Cardiac muscle cell (in vitro differentiated cells and primary cell): ENCODE data around the gene ZDHHC20. TPM values are rescaled to one million over a fixed set of nuclear protein-coding genes. Genes with fewer than 3 reads are reported as not detected.

Experiments used
- DNase-seq, 2 donors: peaks; one replicate each; pipeline versions ENCODE4 v3.0.0 to v3.0.0-alpha.2; 2010 to 2017; ENCODE audit warnings: low read depth in 1 of 2, low spot score in 1 of 2
- H3K27ac ChIP-seq: fragments of 200-600 bp; sonication (generic); 2 replicates; pipeline ENCODE4 v1.5.1; 2016
- H3K27me3 ChIP-seq: fragments of 200-600 bp; sonication (generic); 2 replicates; pipeline ENCODE4 v1.6.0; 2016; ENCODE audit warnings: control low read depth
- H3K36me3 ChIP-seq: fragments of 200-600 bp; sonication (generic); 2 replicates; pipeline ENCODE4 v1.5.1; 2016; ENCODE audit warnings: control low read depth
- H3K4me1 ChIP-seq: fragments of 200-600 bp; sonication (generic); 2 replicates; pipeline ENCODE4 v1.8.1; 2017; ENCODE audit warnings: low read depth, mild to moderate bottlenecking, mixed run types
- H3K4me3 ChIP-seq: fragments of 200-600 bp; sonication (generic); 2 replicates; pipeline ENCODE4 v1.5.1; 2016; ENCODE audit warnings: mild to moderate bottlenecking
- H3K9me3 ChIP-seq: fragments of 200-600 bp; sonication (generic); 2 replicates; pipeline ENCODE4 v1.5.1; 2017; ENCODE audit warnings: low read depth, mild to moderate bottlenecking, control low read depth
- polyA plus RNA-seq: library from polyadenylated mRNA; unstranded; fragments of >200 nt; fragmentation: Nextera tagmentation; extraction: Ambion mirVana; gene quantifications from 2 replicates; pipeline ENCODE4 v1.2.1, GENCODE V29; 2016
- total RNA-seq: library from RNA; depleted of rRNA; stranded (reverse); fragments of >200 nt; gene quantifications from 2 replicates; pipeline ENCODE4 v1.2.3, GENCODE V29; 2016
- TF ChIP-seq, protein P1 (sequence below): IDR thresholded peaks from 2 replicates; pipeline ENCODE4 v1.5.1; 2012; ENCODE audit warnings: low read depth, mild to moderate bottlenecking, low read length

Gene ZDHHC20
- total and polyA plus RNA-seq, 2 experiments from 2014 or later = 28.8 to 38.5 TPM

DNA sequence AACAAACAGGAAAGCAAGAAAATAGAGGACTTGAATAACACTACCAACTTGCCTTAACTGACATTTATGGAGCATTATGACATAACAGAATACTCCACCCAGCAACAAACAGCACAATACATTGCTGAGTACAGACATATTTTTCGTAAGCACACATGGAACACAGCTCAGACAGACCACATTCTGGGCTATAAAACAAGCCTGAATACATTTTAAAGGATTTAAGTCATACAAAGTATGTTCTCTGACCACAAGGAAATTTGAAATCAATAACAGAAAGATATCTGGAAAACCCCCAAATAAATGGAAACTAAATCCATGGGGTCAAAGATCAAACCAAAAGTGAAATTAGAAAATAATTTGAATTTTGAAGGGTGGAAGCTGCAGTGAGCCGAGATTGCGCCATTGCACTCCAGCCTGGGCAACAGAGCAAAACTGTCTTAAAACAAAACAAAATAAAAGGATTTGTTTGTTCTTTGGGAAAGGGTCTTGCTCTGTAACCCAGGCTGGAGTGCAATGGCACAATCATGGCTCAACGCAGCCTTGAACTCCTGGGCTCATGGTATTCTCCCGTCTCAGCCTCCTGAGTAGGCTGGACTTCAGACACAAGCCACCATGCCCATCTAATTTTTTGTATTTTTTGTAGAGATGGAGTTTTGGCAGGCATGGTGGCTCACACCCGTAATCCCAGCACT lies 5.6 kb downstream of the ZDHHC20 start:
- H3K27ac ChIP-seq = no peak overlapping the region
- no peaks in the 10 kb centered on the region for H3K9me3 ChIP-seq
- no peaks in the 10 kb centered on the region for H3K27me3 ChIP-seq
- TF ChIP-seq, protein P1, sequence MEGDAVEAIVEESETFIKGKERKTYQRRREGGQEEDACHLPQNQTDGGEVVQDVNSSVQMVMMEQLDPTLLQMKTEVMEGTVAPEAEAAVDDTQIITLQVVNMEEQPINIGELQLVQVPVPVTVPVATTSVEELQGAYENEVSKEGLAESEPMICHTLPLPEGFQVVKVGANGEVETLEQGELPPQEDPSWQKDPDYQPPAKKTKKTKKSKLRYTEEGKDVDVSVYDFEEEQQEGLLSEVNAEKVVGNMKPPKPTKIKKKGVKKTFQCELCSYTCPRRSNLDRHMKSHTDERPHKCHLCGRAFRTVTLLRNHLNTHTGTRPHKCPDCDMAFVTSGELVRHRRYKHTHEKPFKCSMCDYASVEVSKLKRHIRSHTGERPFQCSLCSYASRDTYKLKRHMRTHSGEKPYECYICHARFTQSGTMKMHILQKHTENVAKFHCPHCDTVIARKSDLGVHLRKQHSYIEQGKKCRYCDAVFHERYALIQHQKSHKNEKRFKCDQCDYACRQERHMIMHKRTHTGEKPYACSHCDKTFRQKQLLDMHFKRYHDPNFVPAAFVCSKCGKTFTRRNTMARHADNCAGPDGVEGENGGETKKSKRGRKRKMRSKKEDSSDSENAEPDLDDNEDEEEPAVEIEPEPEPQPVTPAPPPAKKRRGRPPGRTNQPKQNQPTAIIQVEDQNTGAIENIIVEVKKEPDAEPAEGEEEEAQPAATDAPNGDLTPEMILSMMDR = no peak
- H3K36me3 ChIP-seq = no peaks in the 10 kb centered on the region
- H3K4me3 ChIP-seq = no peak overlapping the region
- DNase-seq = no peak
- H3K4me1 ChIP-seq = peaks cover 11% of the 10 kb centered on the region

DNA sequence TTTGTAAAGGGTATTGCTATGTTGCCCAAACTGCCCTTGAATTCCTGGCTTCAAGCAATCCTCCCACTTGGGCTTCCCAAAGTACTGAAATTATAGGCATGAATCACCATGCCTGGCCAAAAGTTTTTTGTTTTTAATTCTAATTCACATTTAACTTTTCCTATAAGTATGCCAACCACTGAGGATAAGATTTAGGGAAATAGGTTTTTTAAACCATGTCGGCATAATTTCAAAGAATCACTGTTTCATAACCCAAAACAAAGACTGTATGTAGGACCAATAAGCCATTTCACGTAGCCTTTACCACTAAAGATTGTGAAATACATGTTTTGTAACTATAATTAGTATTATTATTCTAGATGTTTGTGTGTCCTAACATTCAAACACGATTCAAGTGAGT lies 8.2 kb downstream of the ZDHHC20 start:
- Histone ChIP-seq H3K4me1 (no peaks in the 10 kb centered on the region), H3K27me3 (no peaks in the 10 kb centered on the region), H3K36me3 (no peaks in the 10 kb centered on the region), H3K27ac (no peak overlapping the region), H3K9me3 (no peaks in the 10 kb centered on the region), H3K4me3 (no peak overlapping the region)
- TF ChIP-seq, protein P1 = no peak
- no peak for DNase-seq

DNA sequence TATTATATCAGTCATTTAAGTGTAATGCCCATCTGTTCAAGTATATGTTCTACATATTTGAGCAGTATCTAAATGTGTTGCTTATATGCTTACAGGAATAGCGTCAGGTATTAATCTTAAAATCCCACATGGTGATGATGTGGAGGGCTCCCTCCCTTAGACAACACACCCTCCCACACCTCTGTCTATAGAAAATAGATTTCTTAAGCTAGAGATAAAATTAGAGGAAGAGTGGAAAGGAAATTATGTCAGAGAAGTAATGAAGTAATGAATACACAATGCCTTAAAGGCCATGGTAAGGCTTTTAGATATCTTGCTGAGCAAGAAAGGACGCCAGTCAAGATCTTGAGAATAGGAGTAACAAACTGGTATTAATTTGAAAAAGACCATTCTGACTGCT lies 12.4 kb downstream of the ZDHHC20 start:
- Histone ChIP-seq H3K9me3 (no peaks in the 10 kb centered on the region), H3K4me1 (no peaks in the 10 kb centered on the region), H3K36me3 (no peaks in the 10 kb centered on the region), H3K27ac (no peak overlapping the region), H3K4me3 (no peak overlapping the region), H3K27me3 (no peaks in the 10 kb centered on the region)
- no peak for DNase-seq
- TF ChIP-seq, protein P1 = no peak

DNA sequence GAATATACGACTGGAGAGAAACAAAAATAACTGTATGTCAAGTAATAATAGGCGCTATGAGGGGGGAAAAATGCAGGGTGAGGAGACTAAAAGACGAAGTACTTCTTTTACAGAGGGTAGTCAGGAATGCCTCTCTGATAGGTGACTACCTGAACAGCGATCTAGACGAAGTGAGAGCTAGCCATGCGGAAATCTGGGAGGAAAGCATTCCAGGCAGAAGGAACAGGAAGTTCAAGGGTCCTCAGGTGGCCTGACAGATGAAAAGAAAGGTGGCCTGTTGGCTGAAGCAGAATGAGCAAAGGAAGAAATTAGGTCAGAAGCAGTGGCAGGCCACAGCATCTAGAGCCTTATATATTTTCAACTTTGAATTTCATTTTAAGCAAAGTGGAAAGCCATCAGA lies 13.3 kb downstream of the ZDHHC20 start:
- Histone ChIP-seq H3K4me3 (no peak overlapping the region), H3K27me3 (no peaks in the 10 kb centered on the region), H3K9me3 (no peaks in the 10 kb centered on the region), H3K27ac (no peak overlapping the region), H3K36me3 (no peaks in the 10 kb centered on the region), H3K4me1 (no peaks in the 10 kb centered on the region)
- DNase-seq = no peak
- TF ChIP-seq, protein P1 = no peak

DNA sequence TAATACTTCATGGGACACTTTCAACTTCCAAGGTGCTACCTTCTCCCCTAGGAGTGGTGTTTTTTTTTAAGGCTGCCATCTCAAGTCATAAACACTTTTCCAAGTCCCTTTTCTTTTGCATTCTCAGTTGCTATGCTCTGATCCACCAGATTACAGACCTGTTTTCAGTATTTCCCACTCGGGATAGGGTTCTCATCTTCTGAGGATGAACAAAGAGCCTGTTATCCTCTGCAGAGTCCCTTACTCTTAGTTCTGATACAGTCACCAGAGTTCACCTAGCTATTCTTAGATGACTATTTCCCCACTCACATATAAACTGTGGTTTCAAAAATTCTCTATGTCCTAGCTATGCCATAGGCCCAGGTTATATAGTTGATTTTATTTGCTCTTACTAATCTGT lies 15.9 kb downstream of the ZDHHC20 start:
- no peaks in the 10 kb centered on the region for H3K4me1 ChIP-seq
- no peak for DNase-seq
- H3K9me3 ChIP-seq = no peaks in the 10 kb centered on the region
- TF ChIP-seq, protein P1 = no peak
- no peak overlapping the region for H3K4me3 ChIP-seq
- no peak overlapping the region for H3K27ac ChIP-seq
- no peaks in the 10 kb centered on the region for H3K36me3 ChIP-seq
- H3K27me3 ChIP-seq = no peaks in the 10 kb centered on the region
